K562 (cell line): ENCODE data around the gene AP1B1. TPM values are rescaled to one million over a fixed set of nuclear protein-coding genes. Genes with fewer than 3 reads are reported as not detected.

Source experiments
- ATAC-seq: fragments of 200-7000 bp; cut with Tn5 transposase; 3 replicates; pipeline ENCODE4 v1.9.1; 2020; ENCODE audit warnings: moderate library complexity
- BruUV-seq: library from RNA; stranded (reverse); fragments of 400-500 nt; replicated peaks from 2 replicates; lab custom pipeline; 2021; lab: Mats Ljungman, UMichigan
- CTCF ChIA-PET: fragments of 300-600 bp; formaldehyde crosslinking; extraction: SDS; loops from one replicate; lab custom pipeline; 2021; ENCODE audit warnings: low intra/inter-chr PET ratio; lab: Yijun Ruan, JAX
- POLR2A ChIA-PET: fragments of 300-600, 350-650 bp; sonication (Branson Sonifier 250); formaldehyde crosslinking; extraction: SDS; loops from one replicate; lab custom pipeline; 2021; ENCODE audit warnings: antibody characterized with exemption, inconsistent platforms; lab: Yijun Ruan, JAX
- DNase-seq, 4 experiments: peaks; one replicate each; pipeline versions ENCODE4 v3.0.0 to v3.0.0-alpha.2; 2011 to 2018; ENCODE audit warnings: low spot score in 3 of 4, mixed read lengths in 3 of 4; ENCODE audit errors: extremely low read depth in 1 of 4
- FAIRE-seq: peaks from 2 replicates; lab custom pipeline; 2011; peaks lifted over from hg19 to GRCh38; lab: Jason Lieb, UNC
- H2AFZ ChIP-seq: 2 replicates; pipeline ENCODE4 v1.6.0; 2011; ENCODE audit warnings: low read depth, low read length, control low read depth, inconsistent platforms
- H3K27ac ChIP-seq: fragments of 200-600 bp; 3 replicates; pipeline ENCODE4 v1.8.0; 2011; ENCODE audit warnings: low read depth, mild to moderate bottlenecking, control low read depth, inconsistent platforms, low read length, moderate library complexity, mixed read lengths; ENCODE audit errors: extremely low read depth
- H3K27me3 ChIP-seq, 2 experiments: fragments of 300-600 bp in 1 of 2; 2 replicates in 1 of 2; 3 replicates in 1 of 2; pipeline versions ENCODE4 v1.6.0 to v1.8.0; 2011; ENCODE audit warnings: inconsistent platforms in 2 of 2, low read length in 2 of 2, mild to moderate bottlenecking in 1 of 2, mixed read lengths in 1 of 2, moderate library complexity in 1 of 2; ENCODE audit not compliant: control insufficient read depth in 2 of 2, insufficient read depth in 2 of 2
- H3K36me3 ChIP-seq: fragments of 300-600 bp; 3 replicates; pipeline ENCODE4 v1.8.0; 2011; ENCODE audit warnings: mild to moderate bottlenecking, low read length, inconsistent platforms; ENCODE audit not compliant: control insufficient read depth, insufficient read depth
- H3K4me1 ChIP-seq, 2 experiments: fragments of 200-600 bp in 1 of 2; replicated peaks in 1 of 2; 2 replicates in 1 of 2; 3 replicates in 1 of 2; pipeline versions ENCODE4 v1.5.1 to v1.8.0; 2011; ENCODE audit warnings: inconsistent platforms in 2 of 2, low read length in 2 of 2, mild to moderate bottlenecking in 1 of 2, mixed read lengths in 1 of 2, moderate library complexity in 1 of 2; ENCODE audit not compliant: control insufficient read depth in 2 of 2, insufficient read depth in 2 of 2
- H3K4me2 ChIP-seq: 2 replicates; pipeline ENCODE4 v1.6.1; 2011; ENCODE audit warnings: low read length, control low read depth, inconsistent platforms, mixed read lengths; ENCODE audit not compliant: insufficient read depth
- H3K4me3 ChIP-seq: fragments of 200-600 bp; sonication (generic), shearing (Covaris generic); 2 replicates; pipeline ENCODE4 v1.5.1; 2016; ENCODE audit warnings: control low read depth, inconsistent platforms
- H3K79me2 ChIP-seq: fragments of 200-600 bp; 3 replicates; pipeline ENCODE4 v1.8.0; 2011; ENCODE audit warnings: low read length, inconsistent platforms; ENCODE audit not compliant: control insufficient read depth, insufficient read depth
- H3K9ac ChIP-seq, 2 experiments: 2 replicates each; pipeline versions ENCODE4 v1.6.0 to v1.6.1; 2011; ENCODE audit warnings: low read depth in 2 of 2, low read length in 2 of 2, control low read depth in 1 of 2, inconsistent platforms in 1 of 2, mild to moderate bottlenecking in 1 of 2, mixed read lengths in 1 of 2; ENCODE audit not compliant: insufficient read depth in 1 of 2
- H3K9me1 ChIP-seq: one replicate; pipeline ENCODE4 v1.6.0; 2011; ENCODE audit warnings: inconsistent platforms, mild to moderate bottlenecking, low read length, moderate library complexity; ENCODE audit not compliant: control insufficient read depth, insufficient read depth
- H3K9me3 ChIP-seq: replicated peaks from 2 replicates; pipeline ENCODE4 v1.5.1; 2011; ENCODE audit warnings: low read depth, low read length, inconsistent platforms; ENCODE audit not compliant: control insufficient read depth, insufficient read depth
- H4K20me1 ChIP-seq: replicated peaks from 2 replicates; pipeline ENCODE4 v1.6.1; 2011; ENCODE audit warnings: low read length, inconsistent platforms, mixed read lengths; ENCODE audit not compliant: control insufficient read depth, insufficient read depth
- ATF6 ChIP-seq: sonication (generic); formaldehyde crosslinking; IDR thresholded peaks from 2 replicates; pipeline ENCODE4 v1.4.0; 2020; ENCODE audit warnings: mild to moderate bottlenecking, missing genetic modification reagents
- E2F8 ChIP-seq: fragments of 450-650 bp; IDR thresholded peaks from 2 replicates; pipeline ENCODE4 v1.7.1; 2018; ENCODE audit warnings: mild to moderate bottlenecking, low read depth; ENCODE audit not compliant: partially characterized antibody
- ELF4 ChIP-seq: fragments of 450-650 bp; formaldehyde crosslinking; IDR thresholded peaks from 2 replicates; pipeline ENCODE4 v1.4.0; 2022; ENCODE audit warnings: missing genetic modification characterization
- FOXK2 ChIP-seq, 2 experiments: fragments of 450-650 bp; IDR thresholded peaks in 1 of 2; conservative IDR thresholded peaks in 1 of 2; 2 replicates each; pipeline ENCODE4 v1.6.1; 2016; ENCODE audit warnings: low read depth in 2 of 2, mild to moderate bottlenecking in 1 of 2
- JUN ChIP-seq, 2 experiments: sonication (generic) in 1 of 2; formaldehyde crosslinking in 1 of 2; IDR thresholded peaks; 2 replicates each; pipeline versions ENCODE4 v1.6.1 to v1.8.0; 2012 to 2022; ENCODE audit warnings: borderline replicate concordance in 2 of 2, mild to moderate bottlenecking in 2 of 2, improper control_type of control experiment in 1 of 2, low read depth in 1 of 2, low read length in 1 of 2, missing genetic modification reagents in 1 of 2
- PBX2 ChIP-seq, 2 experiments: IDR thresholded peaks in 1 of 2; conservative IDR thresholded peaks in 1 of 2; 2 replicates each; pipeline ENCODE4 v1.6.1; 2016; ENCODE audit warnings: low read depth in 2 of 2, mild to moderate bottlenecking in 1 of 2, missing compliant biosample characterization in 1 of 2, missing genetic modification characterization in 1 of 2, moderate library complexity in 1 of 2
- XRCC4 ChIP-seq: IDR thresholded peaks from one replicate; pipeline ENCODE4 v1.6.1; 2011; ENCODE audit not compliant: insufficient read depth, insufficient read length; ENCODE audit errors: extremely low read depth
- ZNF232 ChIP-seq: sonication (generic); formaldehyde crosslinking; IDR thresholded peaks from 2 replicates; pipeline ENCODE4 v1.8.0; 2022; ENCODE audit warnings: mild to moderate bottlenecking, missing genetic modification reagents
- ZNF395 ChIP-seq: fragments of 200-800 bp; sonication (Bioruptor generic); IDR thresholded peaks from 2 replicates; pipeline ENCODE4 v1.6.1; 2017; ENCODE audit warnings: missing genetic modification characterization, missing compliant biosample characterization
- ZNF408 ChIP-seq: fragments of 250-450 bp; sonication (Bioruptor Pico); IDR thresholded peaks from 2 replicates; pipeline ENCODE4 v1.4.0; 2020; ENCODE audit warnings: low read depth, mild to moderate bottlenecking, moderate library complexity
- whole genome bisulfite sequencing: fragments of 100-300 bp; shearing (Covaris generic); methylation state at CpG from one replicate; pipeline ENCODE4 v1.1.6; 2016; ENCODE audit warnings: low coverage, mixed read lengths; ENCODE audit not compliant: insufficient coverage; ENCODE audit errors: missing lambda C conversion rate; 5-methylcytosine and 5-hydroxymethylcytosine counted together
- in situ Hi-C: fragments of 300-500 bp; cut with MboI; formaldehyde crosslinking; loops from 4 replicates; pipeline ENCODE4 v1.15.0; 2018; ENCODE audit warnings: inconsistent platforms, mixed read lengths
- intact Hi-C: fragments of 100-400 bp; cut with micrococcal nuclease; formaldehyde crosslinking; loops from 2 replicates; pipeline ENCODE4 v1.14.2; 2022
- polyA plus RNA-seq, 8 experiments: library from polyadenylated mRNA; depleted of rRNA in 4 of 8; stranded (reverse) in 5 of 8; unstranded in 3 of 8; fragments of >200 nt; fragmentation: Nextera tagmentation in 2 of 8; fragmentation: Illumina TruSeq in 1 of 8; extraction: Ambion mirVana in 2 of 8; extraction: Trizol in 1 of 8; gene quantifications; 2 replicates each; pipeline versions ENCODE4 v1.2.1 to v1.2.3, GENCODE V29; 2011 to 2014; ENCODE audit warnings: inconsistent platforms in 1 of 8, missing spikeins in 1 of 8
- total RNA-seq, 7 experiments: library from RNA; depleted of rRNA in 6 of 7; stranded (reverse); fragments of >200 nt in 6 of 7; fragmentation: Illumina TruSeq in 2 of 7; extraction: Trizol in 2 of 7; gene quantifications; 2 replicates each; pipeline versions ENCODE4 v1.2.1 to v1.2.3, GENCODE V29; 2011 to 2021; ENCODE audit warnings: low replicate concordance in 1 of 7

Gene AP1B1
- total and polyA plus RNA-seq, 9 of the 15 experiments (the other 6 are each of a cell fraction or from before 2014, with no cell fraction given): 1.2 to 60.9 (median 30.1) TPM

GRCh38 chr22:29320546-29320945, 67.8 kb downstream of the AP1B1 start:
- ChIA-PET CTCF (no interaction called here), POLR2A (no interaction called here)
- peak; percentile 74 for ATAC-seq
- H3K27me3 ChIP-seq: no peaks in the 10 kb centered on the region
- H3K79me2 ChIP-seq: no peaks in the 10 kb centered on the region
- DNase-seq: no peak
- no peaks in the 10 kb centered on the region for H3K36me3 ChIP-seq
- no peak overlapping the region for H3K4me2 ChIP-seq
- no peak overlapping the region for H2AFZ ChIP-seq
- no TSS peak for BruUV-seq
- H3K4me1 ChIP-seq: peaks cover 0 to 4% of the 10 kb centered on the region in 2 experiments; a peak in 2 of 5 replicates
- FAIRE-seq: no peak
- H3K4me3 ChIP-seq: no peak overlapping the region
- intact Hi-C loops (no loop called here), in situ Hi-C loops (no loop called here)
- no peak overlapping the region for H3K27ac ChIP-seq
- WGBS: 17% methylated on average over 1 of the region's 1 CpG
- no peak overlapping the region for H3K9ac ChIP-seq
- H3K9me3 ChIP-seq: no peaks in the 10 kb centered on the region
- H4K20me1 ChIP-seq: no peaks in the 10 kb centered on the region
- H3K9me1 ChIP-seq: no peaks in the 10 kb centered on the region
- TF ChIP-seq ZNF232 (CRISPR knock-in tag) (no peak), PBX2 (CRISPR knock-in tag; IDR thresholded peaks at IDR 0.05; ENCODE audit: low read depth) (no peak), PBX2 (tag; conservative IDR thresholded peaks at IDR 0.05; ENCODE audit: low read depth) (no peak), ZNF395 (CRISPR knock-in tag) (no peak), ZNF408 (no peak), ELF4 (CRISPR knock-in tag) (no peak), FOXK2 (conservative IDR thresholded peaks at IDR 0.05 in 1 of 2, IDR thresholded peaks at IDR 0.05 in 1 of 2; ENCODE audit: low read depth in 2 of 2) (0 out of 4 replicates have a peak, but pooled peaks of 1 of the 2 experiments have one; percentile 30), XRCC4 (no peak), ATF6 (no peak), JUN (IDR thresholded peaks at IDR 0.05; ENCODE audit: borderline replicate concordance, low read depth, low read length) (no peak), JUN (CRISPR knock-in tag; IDR thresholded peaks at IDR 0.05; ENCODE audit: borderline replicate concordance) (no peak), E2F8 (no peak)
